RWPE1 (cell line): Measurements from ENCODE around the gene TMEM144.

Source experiments
- CTCF ChIA-PET: fragments of 350-600 bp; sonication (Branson Sonifier 250); formaldehyde crosslinking; extraction: SDS; loops from one replicate; lab custom pipeline; 2021; lab: Yijun Ruan, JAX
- POLR2A ChIA-PET: fragments of 400-600 bp; formaldehyde crosslinking; extraction: SDS; loops from one replicate; lab custom pipeline; 2020; ENCODE audit warnings: antibody characterized with exemption; ENCODE audit not compliant: low non-redundant PET; lab: Yijun Ruan, JAX
- DNase-seq: peaks from one replicate; pipeline ENCODE4 v3.0.0; 2012; ENCODE audit warnings: low spot score
- H3K27ac ChIP-seq: fragments of 450-650 bp; 2 replicates; pipeline ENCODE4 v1.5.1; 2017
- TF ChIP-seq, protein P1 (sequence below): fragments of 450-650 bp; conservative IDR thresholded peaks from 2 replicates; pipeline ENCODE4 v1.5.1; 2017; ENCODE audit warnings: low read depth, mild to moderate bottlenecking

Gene TMEM144

GRCh38 chr4:158166701-158167100 is 43.6 kb upstream of the TMEM144 start:
- no peak overlapping the region for H3K27ac ChIP-seq
- POLR2A ChIA-PET: no interaction called here
- TF ChIP-seq, protein P1, sequence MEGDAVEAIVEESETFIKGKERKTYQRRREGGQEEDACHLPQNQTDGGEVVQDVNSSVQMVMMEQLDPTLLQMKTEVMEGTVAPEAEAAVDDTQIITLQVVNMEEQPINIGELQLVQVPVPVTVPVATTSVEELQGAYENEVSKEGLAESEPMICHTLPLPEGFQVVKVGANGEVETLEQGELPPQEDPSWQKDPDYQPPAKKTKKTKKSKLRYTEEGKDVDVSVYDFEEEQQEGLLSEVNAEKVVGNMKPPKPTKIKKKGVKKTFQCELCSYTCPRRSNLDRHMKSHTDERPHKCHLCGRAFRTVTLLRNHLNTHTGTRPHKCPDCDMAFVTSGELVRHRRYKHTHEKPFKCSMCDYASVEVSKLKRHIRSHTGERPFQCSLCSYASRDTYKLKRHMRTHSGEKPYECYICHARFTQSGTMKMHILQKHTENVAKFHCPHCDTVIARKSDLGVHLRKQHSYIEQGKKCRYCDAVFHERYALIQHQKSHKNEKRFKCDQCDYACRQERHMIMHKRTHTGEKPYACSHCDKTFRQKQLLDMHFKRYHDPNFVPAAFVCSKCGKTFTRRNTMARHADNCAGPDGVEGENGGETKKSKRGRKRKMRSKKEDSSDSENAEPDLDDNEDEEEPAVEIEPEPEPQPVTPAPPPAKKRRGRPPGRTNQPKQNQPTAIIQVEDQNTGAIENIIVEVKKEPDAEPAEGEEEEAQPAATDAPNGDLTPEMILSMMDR: no peak
- CTCF ChIA-PET: no interaction called here
- no peak for DNase-seq

DNA sequence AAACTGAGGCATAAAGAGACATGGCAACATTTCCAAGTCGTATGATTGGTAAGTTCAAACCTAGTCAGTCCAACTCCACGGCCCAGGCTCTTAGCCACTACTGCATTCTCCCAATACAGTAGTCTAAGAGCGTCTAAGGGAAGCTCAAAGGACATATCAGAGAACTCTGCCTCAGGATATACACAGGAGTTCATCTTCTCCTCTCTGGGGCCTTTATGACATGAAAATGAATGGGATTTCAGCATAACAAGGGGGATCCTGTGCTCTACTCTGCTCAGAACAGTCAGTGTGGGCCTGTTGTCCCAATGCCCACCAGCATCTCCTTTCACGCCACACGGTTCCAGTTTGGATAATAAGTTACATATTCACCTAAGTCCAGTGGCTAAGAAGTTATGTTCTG is 41.7 kb upstream of the TMEM144 start:
- TF ChIP-seq, protein P1: no peak
- ChIA-PET POLR2A (no interaction called here), CTCF (no interaction called here)
- DNase-seq: no peak
- H3K27ac ChIP-seq: no peak overlapping the region

GRCh38 chr4:158169506-158169905 is 40.8 kb upstream of the TMEM144 start:
- ChIA-PET CTCF (no interaction called here), POLR2A (no interaction called here)
- TF ChIP-seq, protein P1: no peak
- no peak overlapping the region for H3K27ac ChIP-seq
- no peak for DNase-seq

DNA sequence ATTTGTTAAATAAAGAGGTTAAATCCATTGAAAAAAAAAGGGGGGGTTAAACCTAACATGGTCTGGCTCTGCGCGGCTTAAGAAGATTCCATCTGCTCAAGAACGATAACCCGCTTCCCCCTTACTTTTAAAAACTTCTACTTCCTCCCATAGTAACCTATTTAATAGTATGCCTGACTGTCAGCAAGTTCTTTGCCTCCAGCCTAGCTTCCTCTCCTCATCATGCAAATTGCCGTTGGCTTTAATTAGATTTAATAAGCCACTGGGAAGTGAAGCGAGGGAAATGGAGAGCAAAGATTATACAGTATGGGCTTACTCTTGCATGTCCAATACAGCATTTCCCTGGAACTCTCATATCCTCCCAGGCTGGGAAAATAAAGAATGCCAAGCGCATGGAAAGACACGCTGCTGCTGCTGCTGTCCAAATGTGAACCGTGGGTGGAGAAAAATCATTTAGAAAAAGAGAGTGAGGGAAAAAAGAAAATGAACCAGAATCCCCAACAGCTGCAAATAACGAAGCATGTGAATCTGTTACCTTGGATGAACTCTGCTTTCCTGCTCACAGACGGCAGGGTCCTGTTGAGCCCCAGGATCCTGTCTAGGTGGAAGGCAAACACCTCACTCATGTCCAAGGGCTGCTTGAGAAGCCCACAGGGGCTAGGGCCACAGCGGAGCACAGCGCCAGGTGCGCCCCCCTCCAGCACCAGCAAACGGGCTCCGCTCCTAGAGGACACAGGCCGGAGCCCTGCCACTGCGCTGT is 40.2 kb upstream of the TMEM144 start:
- ChIA-PET CTCF (interaction anchor here (0.6 to 2.2 kb wide), 2 partner anchors 177 to 317 kb away, joined by 3 to 10 read pairs; no protein-coding TSS in a partner anchor), POLR2A (no interaction called here)
- no peak overlapping the region for H3K27ac ChIP-seq
- TF ChIP-seq, protein P1: no peak
- no peak for DNase-seq

DNA sequence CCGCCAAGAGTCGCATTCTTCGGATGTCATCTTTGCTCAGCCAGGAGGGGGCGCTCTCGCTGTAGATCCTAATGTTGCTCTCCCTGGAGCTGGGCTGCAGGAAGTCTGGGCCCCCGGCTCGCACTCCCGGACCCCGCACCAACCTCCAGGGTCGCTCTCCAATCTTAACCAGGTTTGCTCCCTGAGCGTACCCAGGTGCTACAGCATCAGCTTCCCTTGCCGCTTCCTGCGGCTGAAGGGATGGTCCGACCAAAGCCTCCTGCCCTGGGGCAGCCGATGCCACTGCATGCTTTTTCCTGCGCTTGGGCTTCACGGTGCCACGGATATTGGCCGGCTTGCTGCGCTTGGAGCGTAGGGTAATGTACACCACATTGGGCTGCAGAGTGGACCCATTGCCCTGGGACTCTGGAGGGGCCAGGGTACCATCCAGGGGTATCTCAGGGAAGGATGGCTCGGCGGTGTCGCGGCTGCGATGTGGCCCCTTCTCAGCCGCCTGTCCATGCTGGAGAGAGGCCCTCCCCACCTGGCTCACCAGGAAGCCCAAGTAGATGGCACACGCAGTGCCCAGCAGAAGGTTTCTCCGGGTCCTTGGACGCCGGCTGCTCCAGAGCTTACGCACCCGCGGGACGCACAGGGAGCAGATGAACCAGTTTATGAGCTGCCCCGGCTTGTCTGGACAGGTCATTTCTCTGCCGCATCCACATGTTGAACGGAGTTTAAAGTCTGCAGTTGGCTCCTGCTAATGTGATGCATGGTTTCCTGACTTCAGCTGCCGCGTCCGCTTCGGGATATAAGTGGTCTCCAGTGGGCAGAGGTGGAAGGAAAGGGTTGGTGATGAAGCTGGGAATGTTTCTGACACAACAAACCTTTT is 39.4 kb upstream of the TMEM144 start:
- TF ChIP-seq, protein P1: no peak
- CTCF ChIA-PET: interaction anchor here (0.6 to 2.2 kb wide), 5 partner anchors 89 to 317 kb away, joined by 3 to 10 read pairs (median 3); no protein-coding TSS in a partner anchor
- POLR2A ChIA-PET: no interaction called here
- peak; percentile 66 for DNase-seq
- peak overlapping the region; percentile 29; the same call in 1 of the 2 replicates for H3K27ac ChIP-seq
